Measurements from ENCODE around the gene MAN2B2. TPM values are rescaled to one million over a fixed set of nuclear protein-coding genes. Genes with fewer than 3 reads are reported as not detected.

Gene MAN2B2
- total RNA-seq, 4 donors from 2014 or later = 31.9 to 42.0 (median 33.0) TPM

- Histone ChIP-seq H3K4me1 (no peaks in the 10 kb centered on the region), H3K27me3 (peaks cover 0 to 95% (median 0%) of the 10 kb centered on the region in 4 donors), H3K9me3 (peaks cover 0 to 18% (median 13%) of the 10 kb centered on the region in 4 donors), H3K36me3 (no peaks in the 10 kb centered on the region), H3K4me3 (no peak overlapping the region), H3K27ac (replicated peaks in 1 of 4) (no peak overlapping the region)
- TF ChIP-seq CTCF (IDR thresholded peaks at IDR 0.05) = no peak
- no peak for TF ChIP-seq POLR2AphosphoS5 (IDR thresholded peaks at IDR 0.05)
- no peak for TF ChIP-seq EP300 (IDR thresholded peaks at IDR 0.05)
- no peak for TF ChIP-seq POLR2A (IDR thresholded peaks at IDR 0.05; ENCODE audit: low read depth)
- intact Hi-C loops (cut with DNase I) = loop anchor here (10.0 kb wide), 1 partner anchor 214 kb away; no protein-coding TSS in a partner anchor
- no peak for DNase-seq (ENCODE audit: extremely low spot score)
- 60% methylated on average over 4 of the region's 4 CpGs for WGBS
Observed at GRCh38 chr4:6548882-6549230, 26.1 kb upstream of the MAN2B2 start.

- no peaks in the 10 kb centered on the region for H3K36me3 ChIP-seq
- intact Hi-C loops (cut with DNase I) = loop anchor here (10.0 kb wide), 1 partner anchor 215 kb away; no protein-coding TSS in a partner anchor
- 19% methylated on average over 4 of the region's 7 CpGs for WGBS
- DNase-seq (ENCODE audit: extremely low spot score) = no peak
- H3K4me3 ChIP-seq = no peak overlapping the region
- peaks cover 0 to 18% (median 13%) of the 10 kb centered on the region in 4 donors for H3K9me3 ChIP-seq
- H3K4me1 ChIP-seq = no peaks in the 10 kb centered on the region
- no peak overlapping the region for H3K27ac ChIP-seq (replicated peaks in 1 of 4)
- peaks cover 0 to 92% (median 0%) of the 10 kb centered on the region in 4 donors for H3K27me3 ChIP-seq
- no peak for TF ChIP-seq POLR2A (IDR thresholded peaks at IDR 0.05; ENCODE audit: low read depth)
- no peak for TF ChIP-seq CTCF (IDR thresholded peaks at IDR 0.05)
- TF ChIP-seq EP300 (IDR thresholded peaks at IDR 0.05) = no peak
- no peak for TF ChIP-seq POLR2AphosphoS5 (IDR thresholded peaks at IDR 0.05)
Observed at GRCh38 chr4:6549445-6549844, 25.5 kb upstream of the MAN2B2 start.

GRCh38 chr4:6549890-6550620, 24.9 kb upstream of the MAN2B2 start:
- no peak for TF ChIP-seq POLR2A (IDR thresholded peaks at IDR 0.05; ENCODE audit: low read depth)
- TF ChIP-seq CTCF (IDR thresholded peaks at IDR 0.05) = no peak
- TF ChIP-seq POLR2AphosphoS5 (IDR thresholded peaks at IDR 0.05) = no peak
- no peak for TF ChIP-seq EP300 (IDR thresholded peaks at IDR 0.05)
- H3K4me1 ChIP-seq = no peaks in the 10 kb centered on the region
- peaks cover 0 to 18% (median 13%) of the 10 kb centered on the region in 4 donors for H3K9me3 ChIP-seq
- DNase-seq (ENCODE audit: extremely low spot score) = no peak
- H3K4me3 ChIP-seq = no peak overlapping the region
- H3K36me3 ChIP-seq = no peaks in the 10 kb centered on the region
- H3K27ac ChIP-seq (replicated peaks in 1 of 4) = no peak overlapping the region
- intact Hi-C loops (cut with DNase I) = loop anchor here (10.0 kb wide), 1 partner anchor 215 kb away; no protein-coding TSS in a partner anchor
- peaks cover 0 to 88% (median 0%) of the 10 kb centered on the region in 4 donors for H3K27me3 ChIP-seq
- 64% methylated on average over 12 of the region's 13 CpGs for WGBS

GRCh38 chr4:6550821-6551220, 24.2 kb upstream of the MAN2B2 start:
- Histone ChIP-seq H3K36me3 (no peaks in the 10 kb centered on the region), H3K27ac (replicated peaks in 1 of 4) (no peak overlapping the region), H3K4me1 (no peaks in the 10 kb centered on the region), H3K9me3 (peaks cover 0 to 18% (median 13%) of the 10 kb centered on the region in 4 donors), H3K4me3 (no peak overlapping the region), H3K27me3 (peaks cover 0 to 88% (median 0%) of the 10 kb centered on the region in 4 donors)
- DNase-seq (ENCODE audit: extremely low spot score) = no peak
- intact Hi-C loops (cut with DNase I) = no loop called here
- WGBS = 64% methylated on average over 3 of the region's 3 CpGs
- no peak for TF ChIP-seq POLR2A (IDR thresholded peaks at IDR 0.05; ENCODE audit: low read depth)

- intact Hi-C loops (cut with DNase I) = no loop called here
- Histone ChIP-seq H3K27me3 (peaks cover 0 to 88% (median 0%) of the 10 kb centered on the region in 4 donors), H3K9me3 (peaks cover 0 to 18% (median 13%) of the 10 kb centered on the region in 4 donors), H3K27ac (replicated peaks in 1 of 4) (no peak overlapping the region), H3K4me1 (no peaks in the 10 kb centered on the region), H3K36me3 (no peaks in the 10 kb centered on the region), H3K4me3 (no peak overlapping the region)
- DNase-seq (ENCODE audit: extremely low spot score) = no peak
- 93% methylated on average over 2 of the region's 2 CpGs for WGBS
- TF ChIP-seq CTCF (IDR thresholded peaks at IDR 0.05) = no peak
- TF ChIP-seq POLR2A (IDR thresholded peaks at IDR 0.05; ENCODE audit: low read depth) = no peak
Observed at GRCh38 chr4:6551660-6552059, 23.3 kb upstream of the MAN2B2 start.
